ENCODE data around the gene GPR27.

The GPR27 gene

DNA sequence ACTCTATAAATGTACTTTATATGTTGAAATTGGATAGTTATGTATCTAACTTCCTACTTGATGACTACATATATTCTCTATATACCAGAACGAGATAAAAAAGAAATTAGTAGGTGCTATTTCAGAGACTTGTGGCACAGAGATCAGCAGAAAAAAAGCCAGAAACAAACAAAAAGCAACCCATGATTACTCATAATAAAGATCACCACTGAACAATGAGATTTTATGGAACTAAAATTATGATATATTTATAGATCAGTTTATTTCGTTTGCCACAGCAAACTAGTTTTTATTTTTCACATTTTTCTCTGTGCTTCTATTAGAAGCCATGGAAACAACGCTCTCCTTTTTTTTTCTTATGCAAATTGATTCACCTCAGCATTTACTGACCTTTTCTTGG is 46.4 kb downstream of the GPR27 start:
- H3K14ac ChIP-seq (ENCODE audit: low read length), result no peak overlapping the region
- no peak overlapping the region for H4K8ac ChIP-seq (ENCODE audit: low read depth, low read length)
- H2BK5ac ChIP-seq (ENCODE audit: low read length), result no peak overlapping the region
- H2BK120ac ChIP-seq (ENCODE audit: low read depth, low read length), result no peak overlapping the region
- H4K91ac ChIP-seq (ENCODE audit: low read depth, low read length, poor library complexity), result no peak overlapping the region
- H3K4me3 ChIP-seq (ENCODE audit: low read length in 2 of 2), result no peak overlapping the region
- no CpG with 5 or more reads among the region's 3 CpGs for WGBS, 2 donors (ENCODE audit: extremely low coverage in 2 of 2, insufficient read length in 2 of 2, insufficient replicate concordance in 1 of 2)
- H3K9me3 ChIP-seq (replicated peaks in 1 of 2; ENCODE audit: control insufficient read depth in 2 of 2, insufficient read depth in 1 of 2, low read depth in 1 of 2, low read length in 2 of 2), result no peaks in the 10 kb centered on the region
- peaks cover 0 to 9% of the 10 kb centered on the region in 2 donors for H3K4me1 ChIP-seq (ENCODE audit: control insufficient read depth in 2 of 2, insufficient read depth in 1 of 2, low read depth in 1 of 2, low read length in 2 of 2)
- DNase-seq (ENCODE audit: low spot score), result no peak
- H3K27me3 ChIP-seq (ENCODE audit: control insufficient read depth in 3 of 3, insufficient read depth in 3 of 3, low read depth in 1 of 3, low read length in 3 of 3), result peaks cover 0 to 10% (median 0%) of the 10 kb centered on the region in 3 experiments
- H3K4me2 ChIP-seq (ENCODE audit: insufficient read depth, low read length, poor library complexity, severe bottlenecking), result no peak overlapping the region
- no peak overlapping the region for H3K27ac ChIP-seq (replicated peaks; ENCODE audit: low read length)
- H3K9ac ChIP-seq (ENCODE audit: low read depth, low read length, poor library complexity), result no peak overlapping the region
- no peak overlapping the region for H3K4ac ChIP-seq (ENCODE audit: low read length)
- H3K79me1 ChIP-seq (ENCODE audit: low read depth, low read length), result peaks cover 2% of the 10 kb centered on the region
- H2BK15ac ChIP-seq (ENCODE audit: low read length), result no peak overlapping the region
- H2AK5ac ChIP-seq (ENCODE audit: low read depth, low read length), result no peak overlapping the region
- no peaks in the 10 kb centered on the region for H3K36me3 ChIP-seq (replicated peaks in 1 of 2; ENCODE audit: control insufficient read depth in 2 of 2, insufficient read depth in 2 of 2, low read length in 2 of 2)
- H2BK12ac ChIP-seq (ENCODE audit: low read length), result no peak overlapping the region
- H2AFZ ChIP-seq (ENCODE audit: low read length), result no peak overlapping the region
- no peak overlapping the region for H3K18ac ChIP-seq (ENCODE audit: low read length)
- H3K23ac ChIP-seq (ENCODE audit: low read depth, low read length, poor library complexity), result no peak overlapping the region

- H3K9ac ChIP-seq (ENCODE audit: low read depth, low read length, poor library complexity), result no peak overlapping the region
- H3K4me1 ChIP-seq (ENCODE audit: control insufficient read depth in 2 of 2, insufficient read depth in 1 of 2, low read depth in 1 of 2, low read length in 2 of 2), result peaks cover 0 to 9% of the 10 kb centered on the region in 2 donors
- H2AFZ ChIP-seq (ENCODE audit: low read length), result no peak overlapping the region
- no peak overlapping the region for H2AK5ac ChIP-seq (ENCODE audit: low read depth, low read length)
- no peak overlapping the region for H3K4me3 ChIP-seq (ENCODE audit: low read length in 2 of 2)
- H4K91ac ChIP-seq (ENCODE audit: low read depth, low read length, poor library complexity), result no peak overlapping the region
- no peak overlapping the region for H3K4me2 ChIP-seq (ENCODE audit: insufficient read depth, low read length, poor library complexity, severe bottlenecking)
- H3K27ac ChIP-seq (replicated peaks; ENCODE audit: low read length), result no peak overlapping the region
- no peak overlapping the region for H2BK15ac ChIP-seq (ENCODE audit: low read length)
- no peak overlapping the region for H3K14ac ChIP-seq (ENCODE audit: low read length)
- H2BK5ac ChIP-seq (ENCODE audit: low read length), result no peak overlapping the region
- no peak overlapping the region for H2BK120ac ChIP-seq (ENCODE audit: low read depth, low read length)
- no peak overlapping the region for H3K4ac ChIP-seq (ENCODE audit: low read length)
- no peak overlapping the region for H4K8ac ChIP-seq (ENCODE audit: low read depth, low read length)
- 100% methylated on average over 1 of the region's 2 CpGs for WGBS, 2 donors (ENCODE audit: extremely low coverage in 2 of 2, insufficient read length in 2 of 2, insufficient replicate concordance in 1 of 2)
- H3K79me1 ChIP-seq (ENCODE audit: low read depth, low read length), result peaks cover 2% of the 10 kb centered on the region
- no peak overlapping the region for H3K23ac ChIP-seq (ENCODE audit: low read depth, low read length, poor library complexity)
- peaks cover 0 to 7% (median 0%) of the 10 kb centered on the region in 3 experiments for H3K27me3 ChIP-seq (ENCODE audit: control insufficient read depth in 3 of 3, insufficient read depth in 3 of 3, low read depth in 1 of 3, low read length in 3 of 3)
- no peaks in the 10 kb centered on the region for H3K36me3 ChIP-seq (replicated peaks in 1 of 2; ENCODE audit: control insufficient read depth in 2 of 2, insufficient read depth in 2 of 2, low read length in 2 of 2)
- H3K9me3 ChIP-seq (replicated peaks in 1 of 2; ENCODE audit: control insufficient read depth in 2 of 2, insufficient read depth in 1 of 2, low read depth in 1 of 2, low read length in 2 of 2), result no peaks in the 10 kb centered on the region
- H3K18ac ChIP-seq (ENCODE audit: low read length), result no peak overlapping the region
- no peak overlapping the region for H2BK12ac ChIP-seq (ENCODE audit: low read length)
- DNase-seq (ENCODE audit: low spot score), result no peak
These were observed 48.3 kb downstream of the GPR27 start for GRCh38 chr3:71801986-71802385.

DNA sequence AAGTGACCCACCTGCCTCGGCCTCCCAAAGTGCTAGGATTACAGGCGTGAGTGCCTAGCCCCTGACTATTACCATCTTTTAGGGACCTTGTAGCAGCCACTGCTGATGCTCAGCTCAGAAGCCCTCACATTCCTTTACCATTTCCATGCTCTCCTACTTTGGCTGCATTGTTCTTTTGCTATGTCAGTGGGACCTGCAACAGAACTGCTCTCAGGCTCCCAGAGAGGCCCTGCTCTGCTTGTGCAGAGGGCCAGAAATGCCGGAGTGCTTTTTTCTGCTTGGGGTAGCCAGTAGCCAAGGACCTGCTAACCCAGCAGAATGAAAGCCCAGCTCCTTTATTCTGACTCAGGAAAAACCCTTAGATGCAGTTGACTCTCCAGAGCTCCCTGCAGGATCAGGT is 49.6 kb downstream of the GPR27 start:
- Histone ChIP-seq H3K27ac (replicated peaks; ENCODE audit: low read length) (no peak overlapping the region), H2BK15ac (ENCODE audit: low read length) (no peak overlapping the region), H2BK120ac (ENCODE audit: low read depth, low read length) (no peak overlapping the region), H3K27me3 (ENCODE audit: control insufficient read depth in 3 of 3, insufficient read depth in 3 of 3, low read depth in 1 of 3, low read length in 3 of 3) (peaks cover 0 to 3% (median 0%) of the 10 kb centered on the region in 3 experiments), H3K4me2 (ENCODE audit: insufficient read depth, low read length, poor library complexity, severe bottlenecking) (no peak overlapping the region), H3K4ac (ENCODE audit: low read length) (no peak overlapping the region), H3K14ac (ENCODE audit: low read length) (no peak overlapping the region), H3K9me3 (replicated peaks in 1 of 2; ENCODE audit: control insufficient read depth in 2 of 2, insufficient read depth in 1 of 2, low read depth in 1 of 2, low read length in 2 of 2) (no peaks in the 10 kb centered on the region), H2AFZ (ENCODE audit: low read length) (no peak overlapping the region), H2BK12ac (ENCODE audit: low read length) (no peak overlapping the region), H3K4me1 (ENCODE audit: control insufficient read depth in 2 of 2, insufficient read depth in 1 of 2, low read depth in 1 of 2, low read length in 2 of 2) (peaks cover 0 to 9% of the 10 kb centered on the region in 2 donors), H3K18ac (ENCODE audit: low read length) (no peak overlapping the region), H3K4me3 (ENCODE audit: low read length in 2 of 2) (no peak overlapping the region), H2BK5ac (ENCODE audit: low read length) (no peak overlapping the region), H3K9ac (ENCODE audit: low read depth, low read length, poor library complexity) (no peak overlapping the region), H4K8ac (ENCODE audit: low read depth, low read length) (no peak overlapping the region), H3K23ac (ENCODE audit: low read depth, low read length, poor library complexity) (no peak overlapping the region), H4K91ac (ENCODE audit: low read depth, low read length, poor library complexity) (no peak overlapping the region), H3K36me3 (replicated peaks in 1 of 2; ENCODE audit: control insufficient read depth in 2 of 2, insufficient read depth in 2 of 2, low read length in 2 of 2) (no peaks in the 10 kb centered on the region), H3K79me1 (ENCODE audit: low read depth, low read length) (no peaks in the 10 kb centered on the region), H2AK5ac (ENCODE audit: low read depth, low read length) (no peak overlapping the region)
- DNase-seq (ENCODE audit: low spot score), result no peak
- no CpG with 5 or more reads among the region's 3 CpGs for WGBS, 2 donors (ENCODE audit: extremely low coverage in 2 of 2, insufficient read length in 2 of 2, insufficient replicate concordance in 1 of 2)

DNA sequence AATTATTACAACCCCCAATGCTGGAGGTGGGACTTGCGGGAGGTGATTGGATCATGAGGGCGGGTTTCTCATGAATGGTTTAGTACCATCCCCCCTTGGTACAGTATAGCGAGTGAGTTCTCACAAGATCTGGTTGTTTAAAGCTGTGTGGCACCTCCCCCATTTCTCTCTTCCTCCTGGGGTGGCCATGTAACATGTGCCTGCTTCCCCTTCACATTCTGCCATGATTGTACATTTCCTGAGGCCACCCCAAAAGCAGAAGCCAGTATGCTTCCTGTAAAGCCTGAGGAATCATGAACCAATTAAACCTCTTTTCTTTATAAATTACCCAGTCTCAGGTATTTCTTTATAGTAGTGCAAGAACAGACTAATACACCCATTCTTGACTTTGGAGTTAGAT is 51.5 kb downstream of the GPR27 start:
- Histone ChIP-seq H3K4me1 (ENCODE audit: control insufficient read depth in 2 of 2, insufficient read depth in 1 of 2, low read depth in 1 of 2, low read length in 2 of 2) (peaks cover 0 to 9% of the 10 kb centered on the region in 2 donors), H3K14ac (ENCODE audit: low read length) (no peak overlapping the region), H4K91ac (ENCODE audit: low read depth, low read length, poor library complexity) (no peak overlapping the region), H3K79me1 (ENCODE audit: low read depth, low read length) (no peaks in the 10 kb centered on the region), H3K4ac (ENCODE audit: low read length) (no peak overlapping the region), H3K23ac (ENCODE audit: low read depth, low read length, poor library complexity) (no peak overlapping the region), H2AFZ (ENCODE audit: low read length) (no peak overlapping the region), H2AK5ac (ENCODE audit: low read depth, low read length) (no peak overlapping the region), H3K18ac (ENCODE audit: low read length) (no peak overlapping the region), H3K27ac (replicated peaks; ENCODE audit: low read length) (no peak overlapping the region), H2BK120ac (ENCODE audit: low read depth, low read length) (no peak overlapping the region), H2BK12ac (ENCODE audit: low read length) (no peak overlapping the region), H3K9ac (ENCODE audit: low read depth, low read length, poor library complexity) (no peak overlapping the region), H3K9me3 (replicated peaks in 1 of 2; ENCODE audit: control insufficient read depth in 2 of 2, insufficient read depth in 1 of 2, low read depth in 1 of 2, low read length in 2 of 2) (no peaks in the 10 kb centered on the region), H3K36me3 (replicated peaks in 1 of 2; ENCODE audit: control insufficient read depth in 2 of 2, insufficient read depth in 2 of 2, low read length in 2 of 2) (no peaks in the 10 kb centered on the region), H3K4me2 (ENCODE audit: insufficient read depth, low read length, poor library complexity, severe bottlenecking) (no peak overlapping the region), H3K4me3 (ENCODE audit: low read length in 2 of 2) (no peak overlapping the region), H4K8ac (ENCODE audit: low read depth, low read length) (no peak overlapping the region), H3K27me3 (ENCODE audit: control insufficient read depth in 3 of 3, insufficient read depth in 3 of 3, low read depth in 1 of 3, low read length in 3 of 3) (peaks cover 0 to 3% (median 0%) of the 10 kb centered on the region in 3 experiments), H2BK15ac (ENCODE audit: low read length) (no peak overlapping the region), H2BK5ac (ENCODE audit: low read length) (no peak overlapping the region)
- WGBS, 2 donors (ENCODE audit: extremely low coverage in 2 of 2, insufficient read length in 2 of 2, insufficient replicate concordance in 1 of 2), result no CpG with 5 or more reads among the region's 3 CpGs
- no peak for DNase-seq (ENCODE audit: low spot score)

Data from neuronal stem cell (in vitro differentiated cells).